ENCODE data around the gene ENO4.

The ENO4 gene

GRCh38 chr10:116915340-116915739 lies 66.0 kb downstream of the ENO4 start:
- no peak for DNase-seq (ENCODE audit: low read depth)

- DNase-seq (ENCODE audit: low read depth): no peak
Observed at GRCh38 chr10:116917481-116917880, 68.2 kb downstream of the ENO4 start.

- no peak for DNase-seq (ENCODE audit: low read depth)
Observed at GRCh38 chr10:116918583-116918982, 69.3 kb downstream of the ENO4 start.

GRCh38 chr10:116919164-116919563 lies 69.9 kb downstream of the ENO4 start:
- no peak for DNase-seq (ENCODE audit: low read depth)

- no peak for DNase-seq (ENCODE audit: low read depth)
Observed at GRCh38 chr10:116919706-116920105, 70.4 kb downstream of the ENO4 start.

GRCh38 chr10:116925056-116925455 lies 75.8 kb downstream of the ENO4 start:
- no peak for DNase-seq (ENCODE audit: low read depth)

- no peak for DNase-seq (ENCODE audit: low read depth)
Observed at GRCh38 chr10:116926426-116926825, 77.1 kb downstream of the ENO4 start.

GRCh38 chr10:116931806-116932205 lies 82.5 kb downstream of the ENO4 start:
- no peak for DNase-seq (ENCODE audit: low read depth)
